ENCODE results near the gene APLF.
A peak's percentile ranks its signal among the peaks of the same experiment; 100 is the strongest.
"Not testable (repeated sequence)": the region's sequence is repeated elsewhere in the genome, so short reads cannot be mapped to it uniquely, and the experiment has no call there.

APLF gene

GRCh38 chr2:68475110-68475509 lies 7.7 kb downstream of the APLF start:
- H3K4me3 ChIP-seq (ENCODE audit: low read depth, low read length) = no peak overlapping the region
- no peak for TF ChIP-seq CTCF (conservative IDR thresholded peaks at IDR 0.05; ENCODE audit: low read depth, low read length)
- no peak for DNase-seq (ENCODE audit: low read depth)

GRCh38 chr2:68475576-68475975 lies 8.2 kb downstream of the APLF start:
- no peak for DNase-seq (ENCODE audit: low read depth)
- H3K4me3 ChIP-seq (ENCODE audit: low read depth, low read length) = no peak overlapping the region
- TF ChIP-seq CTCF (conservative IDR thresholded peaks at IDR 0.05; ENCODE audit: low read depth, low read length) = no peak

GRCh38 chr2:68476454-68476853 lies 9.1 kb downstream of the APLF start:
- DNase-seq (ENCODE audit: low read depth) = no peak
- no peak for TF ChIP-seq CTCF (conservative IDR thresholded peaks at IDR 0.05; ENCODE audit: low read depth, low read length)

GRCh38 chr2:68478688-68479087 lies 11.3 kb downstream of the APLF start:
- TF ChIP-seq CTCF (conservative IDR thresholded peaks at IDR 0.05; ENCODE audit: low read depth, low read length) = no peak
- no peak for DNase-seq (ENCODE audit: low read depth)
- H3K4me3 ChIP-seq (ENCODE audit: low read depth, low read length) = no peak overlapping the region

More at GRCh38 chr2:68476454-68476853, 9.1 kb downstream of the APLF start:
- H3K4me3 ChIP-seq (ENCODE audit: low read depth, low read length) = no peak overlapping the region

GRCh38 chr2:68482296-68482820 lies 15.0 kb downstream of the APLF start:
- DNase-seq (ENCODE audit: low read depth) = no peak

GRCh38 chr2:68483011-68483410 lies 15.6 kb downstream of the APLF start:
- TF ChIP-seq CTCF (conservative IDR thresholded peaks at IDR 0.05; ENCODE audit: low read depth, low read length) = no peak
- no peak overlapping the region for H3K4me3 ChIP-seq (ENCODE audit: low read depth, low read length)
- no peak for DNase-seq (ENCODE audit: low read depth)

More at GRCh38 chr2:68482296-68482820, 15.0 kb downstream of the APLF start:
- H3K4me3 ChIP-seq (ENCODE audit: low read depth, low read length) = no peak overlapping the region
- no peak for TF ChIP-seq CTCF (conservative IDR thresholded peaks at IDR 0.05; ENCODE audit: low read depth, low read length)

- DNase-seq (ENCODE audit: low read depth) = peak; percentile 62
- peak; percentile 47 for TF ChIP-seq CTCF (conservative IDR thresholded peaks at IDR 0.05; ENCODE audit: low read depth, low read length)
Measured at GRCh38 chr2:68487773-68488355, 20.5 kb downstream of the APLF start.

GRCh38 chr2:68488605-68489004 lies 21.2 kb downstream of the APLF start:
- not testable (repeated sequence) for H3K4me3 ChIP-seq (ENCODE audit: low read depth, low read length)
- DNase-seq (ENCODE audit: low read depth) = peak; percentile 54

More at GRCh38 chr2:68487773-68488355, 20.5 kb downstream of the APLF start:
- no peak overlapping the region for H3K4me3 ChIP-seq (ENCODE audit: low read depth, low read length)
